Gastrocnemius medialis (tissue), 4 donors: ENCODE measurements around the gene UGT1A9. TPM values are rescaled to one million over a fixed set of nuclear protein-coding genes. Genes with fewer than 3 reads are reported as not detected.

Experiments
- ATAC-seq, 2 donors: fragments of 150-250 bp; one replicate each; pipeline ENCODE4 v1.9.1; 2016
- DNase-seq, 2 donors: peaks; one replicate each; pipeline ENCODE4 v3.0.0-alpha.2; 2019
- H3K27ac ChIP-seq, 4 donors: fragments of 200-600 bp; sonication (generic); 1 replicate in 1 of 4; 2 replicates in 3 of 4; pipeline ENCODE4 v1.5.1; 2016 to 2018; ENCODE audit warnings: mild to moderate bottlenecking in 2 of 4, moderate library complexity in 1 of 4
- H3K27me3 ChIP-seq, 3 donors: fragments of 200-600 bp; sonication (generic) in 2 of 3; 1 replicate in 1 of 3; 2 replicates in 2 of 3; pipeline versions ENCODE4 v1.5.1 to v1.6.0; 2016 to 2019; ENCODE audit warnings: mild to moderate bottlenecking in 1 of 3, moderate library complexity in 1 of 3
- H3K36me3 ChIP-seq, 2 donors: fragments of 200-600 bp; sonication (generic) in 1 of 2; one replicate each; pipeline ENCODE4 v1.5.1; 2017 to 2018
- H3K4me1 ChIP-seq, 2 donors: fragments of 200-600 bp; sonication (generic) in 1 of 2; one replicate each; pipeline ENCODE4 v1.5.1; 2016 to 2017; ENCODE audit warnings: mild to moderate bottlenecking in 2 of 2
- H3K4me3 ChIP-seq, 4 donors: fragments of 200-600 bp; sonication (generic) in 3 of 4; 1 replicate in 1 of 4; 2 replicates in 3 of 4; pipeline ENCODE4 v1.5.1; 2016 to 2019; ENCODE audit warnings: mild to moderate bottlenecking in 2 of 4
- H3K9me3 ChIP-seq, 3 donors: fragments of 200-600 bp; sonication (generic) in 2 of 3; 1 replicate in 1 of 3; 2 replicates in 2 of 3; pipeline ENCODE4 v1.5.1; 2016 to 2019
- CTCF ChIP-seq, 5 experiments: fragments of 450-650 bp in 3 of 5; fragments of 200-600 bp in 2 of 5; sonication (generic) in 2 of 5; IDR thresholded peaks in 4 of 5; conservative IDR thresholded peaks in 1 of 5; 1 replicate in 4 of 5; 2 replicates in 1 of 5; pipeline ENCODE4 v1.5.1; 2016 to 2019; ENCODE audit warnings: antibody characterized with exemption in 5 of 5, mild to moderate bottlenecking in 3 of 5, moderate library complexity in 3 of 5
- POLR2A ChIP-seq, 2 donors: fragments of 450-650 bp; IDR thresholded peaks; one replicate each; pipeline ENCODE4 v1.6.1; 2017; ENCODE audit warnings: antibody characterized with exemption in 2 of 2, mild to moderate bottlenecking in 2 of 2, moderate library complexity in 2 of 2
- in situ Hi-C, 4 donors: fragments of 200-750 bp; cut with MboI; loops; one replicate each; pipeline versions ENCODE4 v1.15.0 to v1.8.0; 2017; ENCODE audit warnings: low sequenced_read_pairs in 4 of 4
- intact Hi-C: fragments of 100-400 bp; cut with DNase I; formaldehyde crosslinking; loops from one replicate; pipeline ENCODE4 v1.15.1; 2023; ENCODE audit warnings: low total_unique reads
- total RNA-seq, 4 donors: library from RNA; depleted of rRNA; stranded (reverse); fragments of >200 nt; gene quantifications; one replicate each; pipeline versions ENCODE4 v1.1.0 to v1.2.3, GENCODE V29; 2016

The UGT1A9 gene
- total RNA-seq, 4 donors from 2014 or later = 0.13 to 0.38 TPM; not detected in 2

GRCh38 chr2:233791883-233792329 lies 120.2 kb downstream of the UGT1A9 start:
- intact Hi-C loops (no loop called here), in situ Hi-C loops (no loop called here)
- Histone ChIP-seq H3K4me1 (no peaks in the 10 kb centered on the region), H3K27me3 (no peaks in the 10 kb centered on the region), H3K36me3 (no peaks in the 10 kb centered on the region), H3K9me3 (no peaks in the 10 kb centered on the region), H3K27ac (no peak overlapping the region), H3K4me3 (no peak overlapping the region)
- TF ChIP-seq POLR2A (IDR thresholded peaks at IDR 0.05) (no peak), CTCF (IDR thresholded peaks at IDR 0.05 in 4 of 5, conservative IDR thresholded peaks at IDR 0.05 in 1 of 5) (no peak)
- DNase-seq = no peak
- no peak for ATAC-seq

GRCh38 chr2:233792720-233793119 lies 121.0 kb downstream of the UGT1A9 start:
- no peaks in the 10 kb centered on the region for H3K36me3 ChIP-seq
- intact Hi-C loops = no loop called here

GRCh38 chr2:233793465-233794127 lies 121.9 kb downstream of the UGT1A9 start:
- Histone ChIP-seq H3K36me3 (no peaks in the 10 kb centered on the region), H3K27me3 (no peaks in the 10 kb centered on the region), H3K27ac (no peak overlapping the region), H3K4me3 (no peak overlapping the region), H3K4me1 (no peaks in the 10 kb centered on the region), H3K9me3 (no peaks in the 10 kb centered on the region)
- ATAC-seq = no peak
- in situ Hi-C loops = no loop called here
- intact Hi-C loops = no loop called here
- TF ChIP-seq POLR2A (IDR thresholded peaks at IDR 0.05) (no peak), CTCF (IDR thresholded peaks at IDR 0.05 in 4 of 5, conservative IDR thresholded peaks at IDR 0.05 in 1 of 5) (no peak)
- no peak for DNase-seq

More at GRCh38 chr2:233792720-233793119, 121.0 kb downstream of the UGT1A9 start:
- DNase-seq = no peak
- Histone ChIP-seq H3K9me3 (no peaks in the 10 kb centered on the region), H3K4me3 (no peak overlapping the region), H3K27me3 (no peaks in the 10 kb centered on the region), H3K27ac (no peak overlapping the region), H3K4me1 (no peaks in the 10 kb centered on the region)
- TF ChIP-seq CTCF (IDR thresholded peaks at IDR 0.05 in 4 of 5, conservative IDR thresholded peaks at IDR 0.05 in 1 of 5) = no peak
- TF ChIP-seq POLR2A (IDR thresholded peaks at IDR 0.05) = no peak
- no peak for ATAC-seq
- in situ Hi-C loops = no loop called here

- no peaks in the 10 kb centered on the region for H3K4me1 ChIP-seq
- no peak for DNase-seq
- H3K27ac ChIP-seq = no peak overlapping the region
- no peak for ATAC-seq
- H3K9me3 ChIP-seq = no peaks in the 10 kb centered on the region
- TF ChIP-seq POLR2A (IDR thresholded peaks at IDR 0.05) (no peak), CTCF (IDR thresholded peaks at IDR 0.05 in 4 of 5, conservative IDR thresholded peaks at IDR 0.05 in 1 of 5) (no peak)
- no peaks in the 10 kb centered on the region for H3K27me3 ChIP-seq
- in situ Hi-C loops (no loop called here), intact Hi-C loops (no loop called here)
- H3K4me3 ChIP-seq = no peak overlapping the region
- no peaks in the 10 kb centered on the region for H3K36me3 ChIP-seq
Measured at GRCh38 chr2:233794128-233794658, 122.5 kb downstream of the UGT1A9 start.
